ENCODE data around the gene OR1S2.
"Not testable (repeated sequence)": the region's sequence is repeated elsewhere in the genome, so short reads cannot be mapped to it uniquely, and the experiment has no call there.

Gene OR1S2, protein sequence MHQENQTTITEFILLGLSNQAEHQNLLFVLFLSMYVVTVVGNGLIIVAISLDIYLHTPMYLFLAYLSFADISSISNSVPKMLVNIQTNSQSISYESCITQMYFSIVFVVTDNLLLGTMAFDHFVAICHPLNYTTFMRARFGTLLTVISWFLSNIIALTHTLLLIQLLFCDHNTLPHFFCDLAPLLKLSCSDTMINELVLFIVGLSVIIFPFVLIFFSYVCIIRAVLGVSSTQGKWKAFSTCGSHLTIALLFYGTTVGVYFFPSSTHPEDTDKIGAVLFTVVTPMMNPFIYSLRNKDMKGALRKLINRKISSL

DNA sequence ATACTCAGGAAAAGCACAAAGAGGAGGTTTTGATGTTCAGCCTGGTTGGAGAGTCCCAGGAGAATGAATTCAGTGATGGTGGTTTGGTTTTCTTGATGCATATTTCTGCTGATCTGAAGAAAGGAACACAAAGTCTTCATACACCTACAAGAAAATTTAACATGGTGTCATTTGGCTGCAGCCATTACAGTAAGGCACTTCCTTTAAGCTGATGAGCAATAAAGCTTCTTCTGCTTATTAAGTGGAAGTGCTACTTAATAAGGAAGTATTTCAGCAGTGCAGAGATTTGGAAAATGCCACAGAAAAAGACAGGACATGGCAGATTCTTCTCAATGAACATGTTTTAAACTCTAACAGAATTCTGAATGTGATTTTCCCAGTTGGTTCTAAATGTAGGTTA lies at the start of gene OR1S2:
Gene OR1S2 (minus strand): TSS at position 101 of the 400 bp plus-strand sequence. CDS start 0 bp downstream, at position 101.
- DNase-seq (ENCODE audit: extremely low read depth in 1 of 2, low read depth in 1 of 2): no peak

DNA sequence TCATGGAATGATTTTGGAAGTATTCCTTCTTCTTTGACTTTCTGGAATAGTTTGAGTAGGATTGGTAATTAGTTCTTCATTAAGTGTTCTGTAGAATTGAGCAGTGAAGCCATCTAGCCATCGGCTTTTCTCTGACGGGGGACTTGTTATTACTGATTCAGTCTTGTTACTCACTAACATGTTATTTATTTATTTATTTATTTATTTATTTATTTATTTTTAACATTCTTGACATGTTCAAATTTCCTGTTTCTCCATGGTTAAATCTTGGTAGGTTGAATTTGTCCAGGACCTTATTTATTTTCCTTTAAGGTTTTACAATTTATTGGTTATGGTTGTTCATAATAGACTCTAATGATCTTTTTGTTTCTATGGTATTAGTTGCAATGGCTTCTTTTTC lies 40.0 kb upstream of the OR1S2 start:
- DNase-seq (ENCODE audit: extremely low read depth in 1 of 2, low read depth in 1 of 2): no peak

- no peak for DNase-seq (ENCODE audit: extremely low read depth in 1 of 2, low read depth in 1 of 2)
Observed at GRCh38 chr11:58227956-58228615, 24.1 kb upstream of the OR1S2 start.

DNA sequence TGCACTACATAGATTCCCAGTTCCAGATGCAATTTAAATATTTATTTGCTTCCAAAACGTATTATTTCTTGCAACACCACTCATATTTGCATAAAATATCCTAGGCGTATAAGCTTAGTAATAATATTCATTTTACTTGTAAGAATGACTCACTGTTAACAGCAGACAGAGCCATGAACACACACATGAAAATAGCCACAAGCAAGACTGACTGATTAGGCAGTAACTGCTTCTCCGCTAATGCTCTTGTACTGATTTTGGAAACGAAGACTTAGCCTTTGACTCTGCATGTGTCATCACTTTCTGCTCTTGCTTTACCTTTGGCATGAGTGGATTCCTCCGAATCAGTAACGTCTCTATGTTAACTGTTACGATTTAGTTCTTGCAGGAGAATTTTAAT lies 18.8 kb upstream of the OR1S2 start:
- DNase-seq (ENCODE audit: extremely low read depth in 1 of 2, low read depth in 1 of 2): no peak

DNA sequence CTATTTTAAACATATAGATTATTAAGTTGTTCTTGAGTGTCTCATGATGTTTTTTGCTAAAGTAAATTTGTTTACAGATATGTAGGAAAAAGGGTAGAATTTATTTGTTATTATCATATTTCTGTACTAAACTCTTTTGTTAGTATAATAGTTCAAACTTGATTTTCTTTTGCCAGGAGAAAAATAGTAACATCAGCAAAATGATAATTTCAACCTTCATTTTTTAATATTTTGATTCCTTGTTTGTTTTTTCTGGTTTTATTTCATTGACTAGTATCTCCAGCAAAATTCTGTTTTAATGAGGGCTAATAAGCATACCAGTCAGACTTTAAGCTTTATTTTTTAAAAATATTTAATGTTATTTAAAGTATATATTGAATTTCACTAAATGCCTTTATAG lies 12.5 kb upstream of the OR1S2 start:
- no peak for DNase-seq (ENCODE audit: extremely low read depth in 1 of 2, low read depth in 1 of 2)

- not testable (repeated sequence) for DNase-seq (ENCODE audit: extremely low read depth in 1 of 2, low read depth in 1 of 2)
Observed at GRCh38 chr11:58212420-58212819, 8.5 kb upstream of the OR1S2 start, which contains the start of gene OR1S1. TSS of gene OR1S1 (plus strand) at chr11:58212720.

- no peak for DNase-seq (ENCODE audit: extremely low read depth in 1 of 2, low read depth in 1 of 2)
Observed at GRCh38 chr11:58199271-58199670, 4.7 kb downstream of the OR1S2 start.

DNA sequence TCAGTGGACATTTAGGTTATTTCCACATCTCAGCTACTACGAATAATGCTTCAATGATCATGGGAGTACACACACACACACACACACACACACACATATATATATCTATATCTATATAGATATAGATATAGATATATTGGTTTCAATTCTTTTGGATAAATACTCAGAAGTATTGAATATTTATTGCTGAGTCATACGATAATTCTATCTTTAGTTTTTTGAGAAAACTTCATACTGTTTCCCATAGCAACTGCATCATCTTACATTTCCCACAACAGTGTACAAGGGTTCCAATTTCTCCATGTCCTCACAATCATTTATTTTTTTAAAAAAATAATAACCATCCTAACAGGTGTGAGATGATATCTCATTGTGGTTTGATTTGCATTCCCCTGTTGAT lies 8.0 kb downstream of the OR1S2 start:
- DNase-seq (ENCODE audit: extremely low read depth in 1 of 2, low read depth in 1 of 2): no peak

DNA sequence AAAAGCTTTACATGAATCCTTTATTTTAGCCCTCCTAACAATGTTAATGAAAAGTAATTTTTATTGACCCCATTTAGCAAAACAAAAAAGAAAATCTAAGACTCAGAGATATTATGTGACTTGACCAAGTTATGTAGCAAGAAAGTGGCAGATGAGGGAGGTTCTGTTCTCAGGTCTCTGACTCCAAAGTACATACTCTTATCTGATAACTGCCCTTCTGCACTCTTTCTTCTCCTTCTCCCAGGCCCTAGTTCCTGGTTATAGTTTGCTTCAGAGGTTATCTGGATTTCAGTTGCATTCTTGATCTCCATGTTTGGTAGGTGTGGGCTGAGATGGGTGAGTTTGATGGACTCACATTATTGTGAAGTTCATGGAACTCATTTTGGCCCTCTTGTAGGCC lies 10.6 kb downstream of the OR1S2 start:
- DNase-seq (ENCODE audit: extremely low read depth in 1 of 2, low read depth in 1 of 2): no peak

- no peak for DNase-seq (ENCODE audit: extremely low read depth in 1 of 2, low read depth in 1 of 2)
Observed at GRCh38 chr11:58192229-58192628, 11.7 kb downstream of the OR1S2 start.

DNA sequence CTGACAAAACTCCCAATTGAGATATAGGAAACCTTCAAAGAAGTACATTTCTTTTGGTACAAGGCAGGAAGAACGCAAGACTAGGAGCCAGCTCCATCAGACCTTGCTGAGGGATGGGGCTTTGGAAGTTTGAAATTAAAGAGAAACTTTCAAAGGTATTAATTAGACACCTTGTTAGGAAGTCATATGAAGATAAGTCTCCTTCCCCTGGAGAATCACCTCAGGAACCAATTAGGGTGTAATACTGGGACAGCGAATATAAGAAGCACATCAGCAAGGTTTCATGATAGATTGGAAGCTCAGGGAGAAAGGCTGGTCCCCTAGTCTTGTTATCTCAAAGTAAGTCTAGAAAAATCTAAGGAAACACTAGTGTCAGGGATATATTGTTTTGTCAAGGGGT lies 15.2 kb downstream of the OR1S2 start, which contains the start of gene OR9Q2:
Gene OR9Q2 (plus strand): TSS at position 301 of the 400 bp plus-strand sequence. CDS start 1,421 bp downstream, outside the sequence.
- no peak for DNase-seq (ENCODE audit: extremely low read depth in 1 of 2, low read depth in 1 of 2)

GRCh38 chr11:58186938-58187337 lies 17.0 kb downstream of the OR1S2 start:
- no peak for DNase-seq (ENCODE audit: extremely low read depth in 1 of 2, low read depth in 1 of 2)

GRCh38 chr11:58179648-58180047 lies 24.3 kb downstream of the OR1S2 start:
- DNase-seq (ENCODE audit: extremely low read depth in 1 of 2, low read depth in 1 of 2): no peak

DNA sequence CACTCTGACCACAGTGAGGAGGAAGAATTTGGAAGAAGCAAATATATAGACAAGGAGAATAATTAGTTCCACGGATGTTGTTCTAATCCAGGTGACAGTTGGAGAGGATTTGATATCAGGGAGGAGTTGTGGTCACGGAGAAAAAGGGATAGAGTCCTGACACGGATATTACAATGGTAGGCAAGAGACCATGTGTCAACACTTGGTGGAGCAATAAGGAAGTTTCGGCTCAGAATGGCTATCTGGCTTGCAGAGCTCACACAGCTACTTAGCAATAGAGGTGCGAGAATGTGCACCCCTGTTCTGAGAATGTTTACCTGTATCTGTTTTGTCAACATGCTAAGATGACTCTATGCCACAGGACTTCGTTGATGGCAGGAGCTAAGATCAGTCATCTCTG lies 25.5 kb downstream of the OR1S2 start:
- DNase-seq (ENCODE audit: extremely low read depth in 1 of 2, low read depth in 1 of 2): no peak

DNA sequence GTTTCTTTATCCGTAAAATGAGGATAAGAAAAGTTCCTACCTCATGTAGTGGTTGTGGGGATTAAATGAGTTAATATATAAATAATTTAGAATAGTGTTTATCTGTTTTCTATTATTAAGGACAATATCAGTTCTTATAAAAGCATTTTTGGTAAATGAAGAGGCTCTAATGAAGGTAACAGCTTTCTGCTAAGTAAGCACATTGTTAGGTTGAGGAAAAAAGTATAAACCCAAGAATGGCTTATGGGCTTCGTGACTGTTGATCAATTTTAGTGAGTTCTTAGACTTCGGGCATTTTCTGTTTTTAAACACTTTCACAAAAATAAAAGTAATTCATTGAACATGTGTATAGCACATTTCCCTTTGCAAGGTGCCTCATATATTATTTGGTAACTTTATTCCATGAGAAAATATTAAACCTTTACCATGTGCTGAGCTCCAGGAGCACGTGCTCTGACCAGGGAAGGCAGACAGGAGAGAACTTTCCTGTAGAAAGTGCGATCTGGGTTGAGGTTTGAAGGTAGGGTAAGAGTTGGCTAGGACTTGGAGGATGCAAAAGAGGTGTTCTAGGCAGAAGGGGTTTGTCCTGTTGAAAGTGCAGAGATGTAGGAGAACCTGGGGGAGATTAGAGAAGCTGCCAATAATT lies 26.4 kb downstream of the OR1S2 start:
- DNase-seq (ENCODE audit: extremely low read depth in 1 of 2, low read depth in 1 of 2): no peak

- DNase-seq (ENCODE audit: extremely low read depth in 1 of 2, low read depth in 1 of 2): no peak
Observed at GRCh38 chr11:58165504-58166106, 38.3 kb downstream of the OR1S2 start.

DNA sequence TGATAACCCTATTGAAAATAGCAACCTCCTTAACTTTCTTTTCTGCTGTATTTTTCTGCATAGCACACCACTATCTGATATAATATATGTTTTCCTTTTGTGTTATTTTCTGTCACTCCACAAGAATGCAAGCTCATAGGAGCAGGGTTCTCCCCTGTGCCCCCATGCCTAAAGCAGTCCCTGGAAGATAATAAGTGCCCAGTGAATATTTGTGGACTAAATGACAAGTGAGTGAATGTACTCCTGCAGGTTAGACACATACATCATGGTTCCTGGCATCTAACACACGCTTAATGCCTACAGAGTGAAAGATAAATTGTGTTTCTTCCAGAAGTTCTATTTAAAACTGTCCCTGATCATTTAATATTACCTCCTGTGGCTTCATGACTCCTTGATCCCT lies 39.0 kb downstream of the OR1S2 start:
- no peak for DNase-seq (ENCODE audit: extremely low read depth in 1 of 2, low read depth in 1 of 2)

GRCh38 chr11:58164389-58164788 lies 39.6 kb downstream of the OR1S2 start:
- DNase-seq (ENCODE audit: extremely low read depth in 1 of 2, low read depth in 1 of 2): no peak
